ENCODE data around the gene GNA12.

The GNA12 gene

DNA sequence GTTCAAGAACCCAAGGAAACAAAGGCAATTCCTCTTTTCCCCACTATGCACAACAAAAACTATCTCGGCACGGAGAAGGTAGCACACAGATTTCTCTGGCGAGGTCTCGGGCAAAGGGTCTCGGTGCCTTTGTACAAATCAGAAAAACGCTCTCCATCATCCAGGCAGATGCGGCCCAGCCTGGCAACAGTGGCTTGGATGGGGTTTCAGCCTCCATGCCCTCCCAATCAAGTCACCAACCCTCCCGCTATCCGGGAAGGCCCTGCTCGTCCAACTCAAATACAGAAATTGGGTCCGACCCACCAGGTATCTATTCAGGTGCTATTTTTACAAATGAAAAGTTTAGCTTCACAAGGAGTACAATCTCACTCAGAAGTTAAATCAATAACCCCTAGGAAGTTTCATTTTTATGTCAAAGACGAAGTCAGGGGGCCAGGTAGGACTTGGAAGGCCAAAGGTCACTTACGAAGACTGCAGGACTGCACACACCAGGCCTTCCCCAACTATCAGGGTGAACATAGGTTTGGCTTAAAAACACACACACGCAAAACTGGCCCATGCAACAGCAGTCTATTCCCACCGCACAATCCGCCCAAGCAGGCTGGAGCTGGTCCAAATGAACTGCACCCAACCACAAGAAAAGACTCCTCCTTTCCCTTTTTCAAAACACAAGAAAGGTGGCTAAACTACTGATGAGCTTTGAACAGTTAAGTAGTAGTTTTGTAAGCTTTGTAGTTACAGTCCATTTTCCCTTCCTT lies 43.0 kb downstream of the GNA12 start:
- DNase-seq = peak; percentile 5

GRCh38 chr7:2800220-2800930 lies 43.7 kb downstream of the GNA12 start:
- no peak for DNase-seq

DNA sequence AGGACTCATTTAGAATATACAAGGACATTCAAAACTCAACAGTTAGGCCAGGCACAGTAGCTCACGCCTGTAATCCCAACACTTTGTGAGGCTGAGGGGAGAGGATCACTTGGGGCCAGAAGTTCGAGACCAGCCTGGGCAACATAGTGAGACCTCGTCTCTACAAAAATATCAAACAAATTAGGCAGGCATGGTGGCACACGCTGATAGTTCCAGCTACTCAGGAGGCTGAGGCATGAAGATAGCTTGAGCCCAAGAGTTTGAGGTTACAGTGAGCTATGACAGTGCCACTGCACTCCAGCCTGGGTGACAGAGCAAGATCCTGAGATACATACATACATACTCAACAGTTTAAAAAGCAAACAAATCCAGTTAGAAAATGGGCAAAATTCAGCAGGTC lies 44.9 kb downstream of the GNA12 start:
- no peak for DNase-seq

DNA sequence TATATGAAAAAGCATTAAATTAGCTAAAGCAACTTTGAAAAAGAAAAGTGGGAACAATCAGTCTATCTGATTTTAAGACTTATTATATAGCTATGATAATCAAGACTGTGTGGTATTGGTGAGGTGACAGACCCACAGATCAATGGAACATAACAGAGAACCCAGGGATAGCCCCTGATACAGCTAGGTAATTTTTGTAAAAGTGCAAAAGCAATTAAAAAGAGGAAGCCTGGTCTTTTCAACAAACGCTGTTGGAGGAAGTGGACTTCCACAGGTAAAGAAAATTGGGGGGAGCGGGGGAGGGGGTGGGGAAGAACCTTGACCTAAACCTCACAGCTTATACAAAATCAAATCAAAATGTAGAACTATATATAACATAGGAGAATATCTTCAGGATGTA lies 45.4 kb downstream of the GNA12 start:
- no peak for DNase-seq

GRCh38 chr7:2796358-2797352 lies 47.5 kb downstream of the GNA12 start:
- DNase-seq = no peak

- DNase-seq = no peak
Measured at GRCh38 chr7:2795906-2796305, 48.2 kb downstream of the GNA12 start.

GRCh38 chr7:2794836-2795636 lies 49.1 kb downstream of the GNA12 start:
- no peak for DNase-seq

DNA sequence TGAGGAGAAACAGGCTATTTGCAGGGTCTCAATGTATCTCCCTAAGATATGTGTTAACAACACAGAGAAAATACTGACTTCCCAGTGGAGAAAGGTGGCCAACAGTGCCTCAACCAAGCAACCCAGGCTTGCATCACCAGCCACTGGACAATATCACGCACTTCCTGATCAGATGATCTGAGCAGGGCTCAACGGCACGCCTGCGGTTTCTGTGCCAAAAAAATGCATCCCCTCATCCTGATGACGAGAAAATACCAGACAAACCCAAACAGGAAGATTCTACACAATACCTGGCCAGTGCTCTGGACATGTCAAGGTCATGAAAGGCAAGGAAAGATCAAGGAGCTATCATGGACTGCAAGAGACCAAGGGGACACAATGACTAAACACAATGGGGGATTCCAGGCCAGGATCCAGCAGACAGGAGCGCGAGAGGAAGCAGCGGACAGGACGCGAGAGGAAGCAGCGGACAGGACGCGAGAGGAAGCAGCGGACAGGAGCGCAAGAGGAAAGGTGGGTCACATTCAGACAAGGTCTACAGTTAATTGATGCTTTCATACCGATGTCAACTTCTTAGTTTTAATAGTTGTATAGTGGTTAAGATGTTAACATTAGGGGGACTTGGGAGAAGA lies 51.1 kb downstream of the GNA12 start:
- no peak for DNase-seq

GRCh38 chr7:2792235-2792634 lies 51.9 kb downstream of the GNA12 start:
- no peak for DNase-seq

GRCh38 chr7:2791390-2791789 lies 52.7 kb downstream of the GNA12 start:
- no peak for DNase-seq

DNA sequence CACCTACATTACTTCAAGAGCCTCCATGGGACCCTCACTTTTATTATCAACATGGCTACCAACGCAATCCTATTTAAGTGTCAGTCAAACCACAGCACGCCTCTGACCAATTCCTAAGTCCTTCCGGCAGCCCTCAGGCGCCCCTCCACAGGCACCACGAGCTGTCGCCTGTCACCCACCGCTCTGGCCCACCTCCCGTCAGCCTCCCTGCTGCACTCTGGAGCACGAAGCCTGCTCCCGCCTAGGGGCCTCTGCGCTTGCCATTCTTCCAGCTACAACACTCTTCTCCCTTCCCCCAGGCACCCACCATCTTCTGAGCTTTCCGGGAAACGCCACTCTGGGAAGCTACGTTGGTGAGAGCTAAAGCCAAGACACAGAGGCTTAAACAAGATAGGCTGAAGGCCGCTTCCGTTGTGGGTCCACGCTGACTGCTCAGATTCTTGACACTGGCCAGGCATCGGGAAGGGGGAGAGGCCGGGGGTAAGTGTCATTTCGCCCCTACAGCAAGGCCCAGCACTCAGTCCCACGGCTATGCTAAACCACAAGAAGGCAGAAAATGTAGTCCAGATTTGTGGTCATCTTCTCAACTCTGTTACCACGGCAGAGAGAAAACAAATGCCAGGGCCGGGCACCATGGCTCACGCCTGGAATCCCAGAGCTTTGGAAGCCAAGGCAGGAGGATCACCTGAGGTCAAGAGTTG lies 56.7 kb downstream of the GNA12 start:
- DNase-seq = no peak

- DNase-seq = no peak
Measured at GRCh38 chr7:2786607-2787116, 57.4 kb downstream of the GNA12 start.

DNA sequence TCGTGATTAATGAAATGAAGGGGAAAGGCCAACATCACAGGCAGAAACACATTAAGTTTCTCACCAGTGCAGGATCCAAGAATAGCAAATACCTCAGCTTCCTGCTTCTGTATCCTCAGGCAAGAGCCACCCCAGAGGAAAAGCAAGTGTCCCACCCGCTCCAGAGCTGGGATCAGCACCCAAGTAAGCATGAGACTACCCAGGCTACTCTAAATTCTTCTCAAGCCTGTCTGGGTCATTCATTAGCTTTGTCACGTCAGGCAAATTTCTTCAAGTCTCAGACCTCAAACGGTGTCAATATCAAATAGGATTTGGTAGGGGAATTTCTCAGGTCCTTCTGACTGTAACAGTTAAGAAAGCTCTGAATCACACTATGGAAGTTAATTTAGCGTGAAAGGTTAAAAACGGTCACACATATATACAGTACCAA lies 59.0 kb downstream of the GNA12 start:
- no peak for DNase-seq

DNA sequence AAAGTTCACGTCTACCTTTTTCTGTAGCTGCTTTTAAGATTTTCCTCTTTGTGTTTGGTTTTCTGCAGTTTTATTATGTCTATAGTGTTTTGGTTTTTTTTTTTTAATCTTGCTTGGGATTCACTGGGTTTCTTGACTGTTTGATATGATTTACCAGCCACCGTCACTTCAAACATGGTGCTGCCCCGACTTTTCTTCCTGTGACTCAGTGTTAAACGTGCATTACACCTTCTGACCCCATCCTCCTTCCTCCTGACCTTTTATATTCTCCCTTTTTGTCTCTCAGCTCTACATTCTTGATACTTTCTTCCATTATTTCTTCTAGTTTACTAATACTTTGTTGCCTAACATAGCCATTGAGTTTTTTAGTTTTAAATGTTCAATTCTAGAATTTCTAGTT lies 61.5 kb downstream of the GNA12 start:
- DNase-seq = no peak

GRCh38 chr7:2782121-2782520 lies 62.0 kb downstream of the GNA12 start:
- DNase-seq = no peak

DNA sequence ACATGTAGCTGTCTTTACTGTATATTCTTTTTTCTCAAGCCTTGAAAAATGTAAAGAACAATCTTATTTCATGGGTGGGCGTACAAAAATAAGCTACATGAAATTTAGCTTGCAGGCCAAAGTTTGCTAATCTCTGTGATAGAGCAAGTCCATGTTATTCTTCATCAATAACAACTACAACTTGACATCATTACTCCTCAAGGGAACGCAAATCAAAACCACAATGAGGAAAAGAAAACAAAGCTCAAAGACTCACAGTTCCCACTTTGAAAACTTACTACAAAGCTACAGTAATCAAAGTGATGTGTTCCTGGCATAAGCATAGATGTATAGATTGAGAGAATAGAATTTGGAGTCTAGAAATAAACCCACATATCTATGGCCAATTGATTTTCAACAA lies 62.5 kb downstream of the GNA12 start:
- no peak for DNase-seq

GRCh38 chr7:2779051-2779450 lies 65.1 kb downstream of the GNA12 start:
- DNase-seq = no peak

DNA sequence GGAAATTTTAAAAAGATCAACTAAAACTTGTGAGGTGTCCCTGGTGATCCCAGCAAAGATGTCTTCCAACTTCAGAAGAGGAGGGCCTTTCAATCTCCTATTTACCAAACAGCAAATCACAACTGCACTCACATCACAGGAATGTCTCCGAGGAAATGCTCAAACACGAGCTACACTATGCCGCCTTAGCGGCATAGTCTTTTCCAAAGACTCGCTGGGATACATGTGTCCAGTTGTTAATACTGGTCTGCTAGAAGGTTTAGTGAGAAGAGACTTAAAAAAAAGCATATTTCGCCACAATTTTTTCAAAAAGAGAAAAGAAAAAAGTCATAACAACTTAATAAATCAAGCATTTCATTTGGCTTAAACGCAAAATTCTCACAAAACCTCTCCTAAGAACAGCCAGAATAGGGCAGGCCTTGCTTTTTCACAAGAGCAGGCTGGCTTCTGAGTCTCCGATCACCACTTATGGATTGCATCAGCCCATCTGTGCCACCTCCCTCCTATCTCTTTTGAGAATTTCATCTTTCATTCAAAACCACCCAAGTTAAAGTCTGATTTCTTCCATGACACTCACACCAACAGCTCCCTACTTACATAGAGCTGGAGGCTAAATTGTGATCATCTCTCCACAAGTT lies 66.1 kb downstream of the GNA12 start:
- no peak for DNase-seq

- no peak for DNase-seq
Measured at GRCh38 chr7:2776401-2776800, 67.7 kb downstream of the GNA12 start.

- no peak for DNase-seq
Measured at GRCh38 chr7:2775785-2776184, 68.3 kb downstream of the GNA12 start.

- no peak for DNase-seq
Measured at GRCh38 chr7:2775376-2775775, 68.7 kb downstream of the GNA12 start.
